ENCODE results near the gene SNX15.
"Not testable (repeated sequence)": the region's sequence is repeated elsewhere in the genome, so short reads cannot be mapped to it uniquely, and the experiment has no call there.

SNX15 gene, protein sequence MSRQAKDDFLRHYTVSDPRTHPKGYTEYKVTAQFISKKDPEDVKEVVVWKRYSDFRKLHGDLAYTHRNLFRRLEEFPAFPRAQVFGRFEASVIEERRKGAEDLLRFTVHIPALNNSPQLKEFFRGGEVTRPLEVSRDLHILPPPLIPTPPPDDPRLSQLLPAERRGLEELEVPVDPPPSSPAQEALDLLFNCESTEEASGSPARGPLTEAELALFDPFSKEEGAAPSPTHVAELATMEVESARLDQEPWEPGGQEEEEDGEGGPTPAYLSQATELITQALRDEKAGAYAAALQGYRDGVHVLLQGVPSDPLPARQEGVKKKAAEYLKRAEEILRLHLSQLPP

DNA sequence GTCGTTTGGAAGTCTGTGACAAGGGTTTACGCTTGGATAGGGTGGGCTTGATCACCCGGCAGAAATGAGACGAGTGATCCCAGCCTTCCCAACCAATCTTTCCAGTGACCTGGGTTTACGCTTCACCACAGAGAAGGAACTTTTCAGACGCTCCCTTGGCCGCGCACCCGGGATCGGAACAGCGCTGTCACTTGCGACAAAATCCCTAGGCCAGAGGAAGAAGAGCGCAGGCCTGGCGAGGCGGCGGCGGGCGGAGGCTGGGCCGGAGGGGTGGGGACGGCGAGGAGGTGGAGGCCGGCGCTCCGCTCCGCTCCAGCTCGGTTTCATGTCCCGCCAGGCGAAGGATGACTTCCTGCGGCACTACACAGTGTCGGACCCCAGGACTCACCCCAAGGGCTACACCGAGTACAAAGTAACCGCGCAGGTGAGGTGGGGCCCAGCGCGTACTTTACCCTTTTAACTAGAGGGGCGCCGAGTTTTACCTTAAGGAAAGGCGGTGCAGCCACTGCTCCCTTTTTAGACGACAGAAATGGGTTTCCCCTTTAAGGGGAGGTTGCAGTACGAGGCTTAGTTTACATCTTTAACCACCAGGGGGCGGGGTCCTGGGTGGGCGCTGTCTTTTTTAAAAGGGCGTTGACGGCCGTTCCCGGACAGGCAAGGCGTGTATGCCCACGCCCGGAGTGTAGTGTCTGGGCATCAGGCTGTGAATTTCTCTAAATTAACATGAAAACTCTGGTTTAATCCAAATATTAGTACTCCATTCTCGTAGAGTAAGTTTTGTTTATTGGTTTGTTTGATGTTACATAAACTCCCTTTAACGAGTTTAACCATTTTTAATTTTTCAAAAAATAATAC, at the start of gene SNX15:
Gene SNX15 (plus strand): TSS at position 227 of the 855 bp plus-strand sequence. CDS start 99 bp downstream, at position 326.
- DNase-seq = peak; percentile 91 to 96

DNA sequence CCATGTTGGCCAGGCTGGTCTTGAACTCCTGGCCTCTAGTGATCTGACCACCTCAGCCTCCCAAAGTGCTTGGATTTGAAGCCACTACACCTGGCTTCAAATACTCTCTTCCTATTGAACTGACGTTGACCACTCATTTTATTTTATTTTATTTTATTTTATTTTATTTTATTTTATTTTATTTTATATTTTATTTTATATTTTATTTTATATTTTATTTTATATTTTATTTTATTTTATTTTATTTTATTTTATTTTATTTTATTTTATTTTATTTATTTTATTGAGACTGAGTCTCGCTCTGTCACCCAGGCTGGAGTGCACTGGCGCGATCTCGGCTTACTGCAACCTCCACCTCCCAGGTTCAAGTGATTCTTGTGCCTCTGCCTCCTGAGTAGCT, 43.9 kb upstream of the SNX15 start:
- not testable (repeated sequence) for DNase-seq

DNA sequence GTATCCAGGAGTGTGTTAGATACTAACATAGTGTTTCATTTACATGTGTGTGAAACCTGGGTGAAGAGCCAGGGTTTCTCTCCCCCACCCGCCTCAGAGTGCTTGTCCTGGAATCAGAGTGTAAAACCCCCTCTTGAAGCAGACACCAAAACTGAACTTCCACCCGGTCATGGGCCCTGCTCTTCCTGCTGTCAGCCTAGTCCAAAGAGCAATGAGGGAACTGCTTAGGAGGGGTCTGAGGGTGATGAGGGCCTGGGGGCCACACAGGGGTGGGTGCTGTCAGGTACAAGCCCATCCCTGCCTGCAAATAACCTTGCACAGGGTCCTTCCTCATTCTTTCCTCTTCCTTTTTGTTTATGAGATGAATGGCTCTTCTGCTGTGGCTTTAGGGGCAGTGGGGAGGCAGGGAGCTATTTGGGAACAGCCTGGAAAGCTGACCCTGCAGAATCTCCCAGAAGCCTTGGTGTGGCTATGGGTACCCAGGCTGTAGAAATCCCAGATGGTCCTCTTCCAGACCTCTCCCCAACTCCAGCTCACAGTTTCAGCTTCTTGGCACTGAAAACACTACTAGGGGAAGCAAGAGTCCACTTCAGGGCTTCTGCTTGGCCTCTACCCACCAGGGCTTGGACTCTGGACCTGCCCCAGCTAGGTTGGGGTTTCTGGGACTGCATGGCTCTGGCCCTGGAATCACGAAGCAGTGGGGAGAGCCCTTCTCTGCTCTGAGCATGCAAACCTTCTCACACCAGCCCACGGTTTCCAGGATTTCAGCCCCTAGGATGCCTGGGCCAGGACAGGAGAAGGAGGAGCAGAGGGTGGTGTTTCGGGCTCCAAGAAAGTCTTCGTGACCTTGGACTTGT, 39.0 kb upstream of the SNX15 start:
- DNase-seq = no peak

DNA sequence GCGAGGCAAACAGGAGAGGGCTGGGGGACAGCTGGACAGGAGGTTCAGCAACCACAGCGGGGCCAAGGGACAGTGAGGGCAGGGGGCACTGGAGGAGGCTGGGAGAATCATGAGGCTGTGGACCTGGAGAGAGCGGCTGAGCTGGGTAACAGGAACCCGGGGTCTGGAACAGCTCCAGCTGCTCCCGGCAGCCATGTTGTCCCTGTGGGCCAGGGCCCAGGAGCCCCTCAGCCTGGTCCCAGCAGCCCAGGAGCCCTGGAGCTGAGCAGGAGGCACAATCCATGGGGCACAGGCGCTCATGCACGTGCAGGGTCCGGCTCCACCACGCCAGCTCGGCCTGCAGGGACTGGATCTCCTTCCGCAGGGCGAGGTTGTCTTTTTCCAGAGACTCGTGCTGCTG, 37.8 kb upstream of the SNX15 start:
- no peak for DNase-seq

DNA sequence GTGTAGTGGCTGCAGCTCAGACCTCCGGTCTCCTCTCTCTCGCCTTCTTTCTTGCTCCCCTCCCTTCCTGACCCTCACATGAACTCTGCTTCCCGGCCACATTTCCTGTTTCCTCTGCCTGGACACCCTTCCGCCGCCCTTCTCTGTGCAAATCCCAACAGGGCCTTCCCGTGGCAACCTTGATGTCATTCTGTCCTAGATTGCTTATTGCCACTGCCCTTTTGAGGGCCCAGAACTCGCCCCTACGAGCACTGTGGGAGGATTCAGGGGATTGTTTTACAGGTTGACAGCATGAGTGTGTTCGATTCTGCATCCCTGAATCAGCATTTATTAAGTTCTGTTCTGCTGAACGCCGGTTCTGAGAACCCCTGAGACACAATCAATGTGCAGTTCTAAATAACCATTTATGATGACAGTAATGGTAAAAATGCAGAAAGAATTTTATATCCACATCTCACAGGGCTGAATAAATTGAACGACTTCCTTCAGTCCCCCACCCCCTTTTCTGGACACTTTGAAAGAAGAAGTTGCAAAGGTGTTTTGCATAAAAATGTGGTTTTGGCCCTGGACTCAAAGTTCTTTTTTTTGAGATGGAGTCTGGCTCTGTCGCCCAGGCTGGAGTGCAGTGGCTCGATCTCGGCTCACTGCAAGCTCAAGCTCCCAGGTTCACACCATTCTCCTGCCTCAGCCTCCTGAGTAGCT, 36.9 kb upstream of the SNX15 start:
- DNase-seq = no peak

DNA sequence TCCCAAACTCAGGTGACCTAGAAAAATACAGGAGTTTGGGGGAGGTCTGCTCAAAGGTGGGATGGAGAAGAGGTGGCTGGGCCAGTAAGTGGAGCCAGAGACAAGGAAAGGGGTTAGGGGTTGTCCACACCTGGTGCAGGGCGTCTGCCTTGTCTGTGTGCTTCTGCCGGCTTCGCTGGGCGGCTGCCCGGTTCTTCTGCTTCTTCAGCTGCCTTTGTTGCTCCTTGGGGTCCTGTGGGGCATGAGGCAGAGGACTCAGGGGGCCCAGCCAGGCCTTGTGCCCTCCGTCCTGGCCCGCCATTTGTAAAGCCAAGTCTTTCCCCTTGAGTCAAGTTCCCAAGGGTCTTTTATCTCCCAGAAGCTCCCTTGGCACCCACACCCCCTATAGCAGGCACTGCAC, 32.9 kb upstream of the SNX15 start:
- DNase-seq = no peak

DNA sequence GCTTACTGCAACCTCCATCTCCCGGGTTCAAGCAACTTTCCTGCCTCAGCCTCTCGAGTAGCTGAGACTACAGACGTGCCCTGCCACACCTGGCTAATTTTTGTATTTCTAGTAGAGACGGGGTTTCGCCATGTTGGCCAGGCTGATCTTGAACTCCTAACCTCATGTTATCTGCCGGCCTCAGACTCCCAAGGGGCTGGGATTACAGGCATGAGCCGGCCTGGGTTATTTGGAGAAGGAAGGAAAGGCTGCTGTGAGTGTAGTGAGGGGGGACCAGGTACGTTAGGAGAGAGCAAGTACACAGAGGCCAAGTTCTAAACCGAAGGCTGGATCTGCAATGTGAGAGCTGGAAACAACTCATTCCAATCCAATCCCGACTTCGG, 30.9 kb upstream of the SNX15 start:
- DNase-seq = no peak

DNA sequence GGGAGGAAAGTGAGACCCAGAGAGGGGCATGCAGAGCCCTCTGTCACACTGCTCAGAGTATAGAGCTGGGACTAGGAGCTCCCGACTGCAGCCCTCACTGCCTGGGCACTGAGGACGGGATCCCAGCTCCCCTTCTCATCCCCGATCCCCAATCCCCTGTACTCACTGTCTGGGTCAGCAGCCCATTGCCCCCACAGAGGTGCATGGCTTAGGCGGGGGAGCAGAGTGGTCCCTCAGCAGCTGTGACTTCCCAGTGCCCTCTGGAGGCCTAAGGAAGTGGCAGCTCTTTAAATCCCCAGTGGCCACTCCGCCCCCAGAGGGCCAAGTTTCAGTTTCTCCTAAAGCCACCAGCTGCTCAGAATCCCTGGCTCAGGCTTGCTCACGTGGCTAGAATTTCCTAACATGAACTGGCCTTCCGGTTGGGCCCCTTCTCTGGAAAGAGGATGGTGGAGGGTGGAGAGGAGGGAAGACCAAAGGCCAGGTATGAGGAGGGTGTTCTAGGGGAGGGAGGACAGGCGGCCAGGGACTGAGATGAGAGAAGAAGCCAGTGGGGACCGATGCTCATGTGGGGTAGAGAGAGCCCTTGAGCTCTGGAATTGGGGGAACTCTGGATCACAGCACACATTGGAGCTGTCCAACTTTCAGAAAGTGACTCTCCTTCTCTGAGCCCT, 30.4 kb upstream of the SNX15 start, which contains the start of gene BATF2:
Gene BATF2 (minus strand): TSS at position 262 of the 671 bp plus-strand sequence. CDS start 57 bp downstream, at position 205.
- DNase-seq = peak in 1 of 2 donors; percentile 52

DNA sequence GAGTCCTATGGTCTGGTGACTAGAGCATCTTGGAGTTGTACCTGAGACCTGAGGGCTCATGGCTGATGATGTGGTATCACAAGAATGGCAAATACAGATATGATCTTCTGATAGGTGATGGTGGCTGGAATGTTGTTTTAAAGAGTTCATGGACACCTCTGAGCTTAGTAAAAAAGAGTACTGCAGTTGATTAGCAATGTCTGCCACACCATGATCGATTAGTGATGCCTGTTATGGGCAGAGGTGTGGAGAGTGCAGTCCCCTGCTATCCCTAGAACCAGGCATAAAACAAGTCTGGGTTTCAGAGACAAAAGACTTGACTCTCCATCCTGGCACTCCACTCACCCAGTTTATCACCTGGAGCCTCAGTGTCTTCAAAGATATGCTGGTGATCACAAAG, 29.1 kb upstream of the SNX15 start:
- DNase-seq = no peak

DNA sequence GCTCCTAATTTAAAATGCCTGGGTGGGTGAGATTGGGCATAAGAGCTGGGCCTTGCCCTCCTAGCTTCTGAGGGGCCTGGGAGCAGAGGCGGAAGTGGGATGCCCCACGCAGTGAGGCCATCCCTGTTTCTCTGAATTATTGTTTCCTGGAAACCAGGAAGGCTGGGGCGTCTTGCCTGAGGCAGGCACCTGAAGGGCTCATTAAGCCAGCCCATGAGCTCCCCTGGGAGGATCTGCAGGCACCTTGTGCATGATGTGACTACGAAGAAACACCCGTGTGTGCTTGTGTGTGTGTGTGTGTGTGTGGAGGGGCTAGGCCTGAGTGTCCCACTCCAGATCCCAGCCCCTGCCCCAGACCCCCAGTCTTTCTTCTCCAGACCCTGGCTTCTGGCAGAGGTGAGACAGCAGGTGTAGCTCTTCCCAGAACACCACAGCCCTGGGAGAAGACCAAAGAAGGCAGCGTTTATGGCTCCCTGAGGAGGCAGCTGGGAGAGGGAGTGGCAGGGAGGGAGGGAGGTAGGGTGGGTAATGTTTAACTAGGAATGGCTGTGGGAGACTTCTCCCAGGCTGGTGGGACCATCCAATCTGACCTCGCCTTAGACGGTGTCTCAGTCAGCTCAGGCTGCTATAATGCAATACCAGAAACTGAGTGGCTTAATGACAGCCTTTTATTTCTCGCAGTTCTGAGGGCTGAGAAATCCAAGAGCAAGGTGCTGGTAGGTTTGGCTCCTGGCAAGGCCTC, 28.4 kb upstream of the SNX15 start:
- no peak for DNase-seq

DNA sequence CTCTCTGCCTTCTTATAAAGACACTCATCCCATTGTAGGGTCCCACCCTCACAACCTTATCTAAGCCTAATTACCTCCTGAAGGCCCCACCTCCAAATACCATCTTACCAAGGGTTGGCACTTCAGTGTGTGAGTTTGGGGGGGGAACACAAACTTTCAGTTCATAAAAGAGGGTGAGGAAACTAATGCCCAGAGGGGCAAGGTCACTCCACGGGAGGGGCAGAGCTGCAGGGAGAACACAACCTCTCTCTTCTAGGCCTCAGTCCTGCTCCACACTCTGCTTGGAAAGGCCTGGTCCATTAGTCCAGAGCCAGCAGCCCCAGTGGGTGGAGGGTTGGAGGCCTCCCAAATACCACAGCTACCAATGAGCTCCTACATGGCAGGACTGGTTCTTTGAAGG, 27.8 kb upstream of the SNX15 start:
- DNase-seq = no peak

DNA sequence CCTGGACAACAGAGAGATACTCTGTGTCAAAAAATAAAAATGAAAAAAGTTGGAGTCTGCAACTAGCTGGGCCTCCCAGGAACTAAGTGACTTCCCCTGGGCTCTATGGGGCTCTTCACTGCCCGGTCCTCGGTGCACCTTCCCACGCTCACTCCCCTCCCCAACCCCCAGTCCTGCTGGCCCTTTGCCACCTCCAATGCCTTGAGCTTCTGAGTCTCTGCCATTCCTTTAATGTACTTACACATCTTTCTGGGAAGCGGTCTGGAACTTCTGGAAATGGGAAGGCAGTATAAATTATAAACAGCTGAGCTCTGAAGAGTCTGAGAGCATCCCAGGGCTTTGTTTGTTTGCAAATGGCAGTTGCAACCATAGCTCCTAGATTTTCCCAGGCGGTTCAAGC, 24.5 kb upstream of the SNX15 start:
- DNase-seq = no peak

DNA sequence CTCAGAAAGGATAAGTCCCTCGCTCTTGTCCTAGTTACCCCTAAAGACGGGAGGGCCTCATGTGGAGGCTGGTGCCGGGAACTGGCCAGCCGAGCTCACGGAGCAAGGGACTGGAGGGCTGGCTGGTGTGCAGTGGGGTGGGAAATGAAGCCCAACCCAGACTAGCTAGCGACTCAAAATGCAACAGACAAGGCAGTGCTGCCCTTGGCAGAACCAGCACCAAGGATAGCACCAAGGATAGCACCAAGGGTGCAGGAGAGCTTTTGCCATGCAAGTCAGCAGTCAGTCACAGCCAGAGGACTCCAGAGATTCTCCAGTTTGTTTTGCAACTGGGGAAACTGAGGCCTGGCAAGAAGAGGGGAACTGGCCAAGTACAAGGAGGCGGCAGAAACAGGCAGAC, 24.0 kb upstream of the SNX15 start:
- DNase-seq = no peak

DNA sequence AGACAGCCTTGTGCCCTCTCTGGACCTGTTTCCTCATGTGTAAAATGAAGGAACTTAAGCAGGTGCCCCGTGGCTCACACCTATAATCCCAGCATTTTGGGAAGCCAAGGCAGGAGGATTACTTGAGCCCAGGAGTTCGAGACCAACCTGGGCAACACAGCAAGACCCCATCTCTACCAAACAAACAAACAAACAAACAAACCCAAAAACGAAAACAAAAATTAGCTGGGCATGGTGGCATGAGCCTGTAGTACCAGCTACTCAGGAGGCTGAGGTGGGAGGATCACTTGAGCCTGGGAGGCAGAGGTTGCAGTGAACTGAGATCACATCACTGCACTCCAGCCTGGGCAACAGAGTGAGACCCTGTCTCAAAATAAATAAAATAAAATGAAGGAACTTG, 23.3 kb upstream of the SNX15 start:
- DNase-seq = not testable (repeated sequence)

DNA sequence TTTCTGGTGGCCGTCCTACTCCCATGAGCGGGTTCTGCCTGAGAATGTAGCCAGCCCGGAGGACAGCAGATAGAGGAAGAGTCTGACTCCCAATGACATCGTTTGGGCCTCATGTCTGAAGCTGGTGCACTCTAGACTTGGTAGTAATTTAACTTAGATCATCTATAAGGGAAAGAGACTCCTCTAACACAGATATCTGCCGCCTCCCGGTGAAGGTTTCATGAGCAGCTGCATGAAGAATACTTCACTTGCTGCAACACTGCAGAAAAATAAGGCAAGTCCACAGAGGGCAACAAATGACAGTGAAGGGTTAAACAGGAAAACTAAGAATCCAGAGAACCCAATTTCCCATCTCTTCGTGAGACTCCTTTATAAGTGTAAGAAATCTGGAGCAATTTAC, 19.2 kb upstream of the SNX15 start:
- DNase-seq = no peak

DNA sequence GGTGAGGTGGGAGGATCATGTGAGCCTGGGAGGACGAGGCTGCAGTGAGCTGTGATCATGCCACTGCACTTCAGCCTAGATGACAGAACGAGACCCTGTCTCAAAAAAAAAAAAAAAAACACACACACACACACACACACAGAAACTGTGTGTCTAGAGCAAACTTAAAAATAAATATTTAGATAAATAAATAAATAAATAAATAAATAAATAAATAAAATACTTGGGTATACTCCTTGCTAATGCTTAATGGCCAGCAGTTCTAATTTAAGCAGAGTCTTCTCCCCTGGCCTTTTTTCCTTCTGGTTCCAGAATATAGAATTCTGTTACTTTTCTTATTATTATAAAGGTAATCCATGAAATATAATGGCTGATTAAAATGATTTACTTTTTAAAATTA, 18.4 kb upstream of the SNX15 start:
- DNase-seq = no peak

DNA sequence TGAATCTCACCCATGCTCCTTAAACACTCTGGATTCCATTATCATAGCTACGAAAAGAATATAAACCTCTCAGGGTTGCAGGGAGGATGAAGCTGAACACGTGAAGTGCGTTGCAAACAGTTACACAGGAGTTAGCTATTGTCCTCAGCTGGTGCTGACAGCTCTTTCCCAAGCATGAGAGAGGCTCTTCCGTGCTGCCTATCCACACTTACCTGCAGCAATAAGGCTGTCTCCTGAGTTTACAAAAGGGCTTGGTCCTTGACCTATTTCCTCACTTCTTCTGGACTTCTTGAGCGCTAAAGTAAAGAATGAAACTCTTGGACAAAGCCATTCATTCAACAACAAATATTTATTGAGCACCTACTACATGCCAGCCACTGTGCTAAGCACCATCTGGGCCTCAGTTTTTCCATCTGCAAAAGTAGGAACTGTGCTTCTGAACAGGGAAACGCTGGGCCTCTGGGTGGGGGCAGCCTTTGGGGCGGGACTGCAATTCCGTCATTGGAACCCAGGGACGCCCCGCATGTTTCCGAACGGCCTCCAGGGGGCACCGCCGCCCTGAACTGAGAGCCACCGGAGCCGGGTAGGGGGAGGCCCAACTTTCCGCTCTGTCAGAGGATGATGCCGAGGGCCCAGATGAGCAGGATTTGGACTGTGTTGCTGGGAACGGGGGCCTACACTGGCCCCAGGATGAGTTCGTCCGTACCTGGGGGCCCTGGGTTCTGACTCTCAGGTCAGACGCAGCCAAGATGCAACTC, 13.9 kb upstream of the SNX15 start:
- DNase-seq = peak; percentile 91 to 92

DNA sequence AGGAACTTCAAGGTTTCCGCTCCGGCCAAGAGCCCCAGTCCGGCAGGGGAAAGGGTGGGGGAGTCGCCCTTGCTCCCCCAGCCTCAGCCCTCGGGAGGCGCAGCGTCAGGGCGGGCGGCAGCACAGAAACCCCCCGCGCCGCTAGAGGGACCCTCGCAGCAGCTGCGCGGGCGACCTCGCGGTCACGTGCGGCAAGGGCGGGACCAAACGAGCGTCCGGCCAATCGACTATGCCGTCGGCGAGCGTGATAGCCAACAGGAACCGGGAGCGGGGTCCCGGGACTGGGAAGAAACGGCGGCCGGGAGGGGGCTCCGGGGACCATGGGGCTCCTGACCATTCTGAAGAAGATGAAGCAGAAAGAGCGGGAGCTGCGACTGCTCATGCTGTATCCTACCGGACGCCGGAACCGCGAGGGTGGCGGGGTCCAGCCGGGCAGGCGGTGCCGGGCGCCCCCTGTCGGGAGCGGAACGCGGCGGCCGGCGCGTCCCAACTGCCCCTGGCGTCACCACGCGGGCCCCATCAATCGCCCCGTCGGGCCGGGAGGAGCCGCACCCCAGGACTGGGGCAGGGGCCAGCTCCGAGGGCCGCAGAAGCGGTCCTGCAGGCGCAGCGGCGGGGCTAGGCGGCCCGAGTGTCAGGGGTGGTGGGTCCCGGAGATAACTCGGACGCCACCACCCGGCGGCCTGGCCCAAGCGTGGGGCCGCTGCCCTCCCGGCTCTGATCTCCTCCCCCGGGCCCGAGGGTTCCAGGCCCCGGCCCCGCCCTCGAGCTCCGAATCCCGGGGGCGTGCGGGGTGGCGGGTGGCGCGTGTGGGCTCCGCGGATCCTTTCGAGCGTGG, 13.1 kb upstream of the SNX15 start, which contains the start of gene ARL2:
Gene ARL2 (plus strand): TSS at position 273 of the 838 bp plus-strand sequence. CDS start 48 bp downstream, at position 321.
- DNase-seq = peak; percentile 88 to 91

DNA sequence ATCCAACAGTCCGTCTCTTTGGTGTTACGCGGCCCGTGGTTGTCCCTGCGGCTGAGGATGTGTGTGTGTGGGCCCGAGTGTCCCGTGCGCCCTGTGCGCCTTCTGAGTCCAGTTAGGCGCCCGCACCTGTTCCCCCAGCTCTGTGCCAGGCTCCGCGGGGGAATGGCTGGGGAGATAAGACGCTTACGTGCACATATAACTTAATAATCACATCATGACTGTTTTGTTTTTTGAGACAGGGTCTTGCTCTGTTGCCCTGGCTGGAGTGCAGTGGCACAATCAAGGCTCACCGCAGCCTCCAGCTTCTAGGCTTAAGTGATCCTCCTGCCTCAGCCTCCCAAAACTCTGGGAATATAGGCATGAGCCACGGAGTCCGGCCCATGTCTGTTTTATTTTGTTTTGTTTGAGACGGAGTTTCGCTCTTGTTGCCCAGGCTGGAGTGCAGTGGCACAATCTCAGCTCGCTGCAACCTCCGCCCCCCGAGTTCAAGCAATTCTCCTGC, 12.5 kb upstream of the SNX15 start:
- DNase-seq = no peak
